Measurements from ENCODE around the gene MRPS34.
"Not testable (repeated sequence)": the region's sequence is repeated elsewhere in the genome, so short reads cannot be mapped to it uniquely, and the experiment has no call there.

Gene MRPS34

GRCh38 chr16:1749152-1750117 is 23.5 kb downstream of the MRPS34 start:
- no peak for DNase-seq (ENCODE audit: low read depth)

DNA sequence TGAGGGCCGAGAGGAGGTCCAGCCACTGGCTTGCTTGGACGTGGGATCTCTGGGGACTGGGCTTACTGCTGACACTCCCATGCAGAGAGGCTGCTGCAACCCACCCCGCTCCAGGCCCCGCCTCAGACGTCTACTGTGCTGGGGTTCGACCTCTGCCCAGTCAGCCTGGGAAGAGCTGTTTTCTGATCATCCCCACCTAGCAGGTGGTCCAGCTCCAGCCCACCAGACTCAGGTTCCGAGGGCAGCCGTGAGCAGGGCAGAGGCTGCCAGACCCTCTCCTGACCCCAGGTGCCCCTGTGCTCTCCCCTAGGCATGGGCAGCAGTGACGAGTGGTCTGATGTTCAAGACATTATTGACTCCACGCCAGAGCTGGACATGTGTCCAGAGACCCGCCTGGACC is 25.0 kb downstream of the MRPS34 start:
- DNase-seq (ENCODE audit: low read depth), result no peak

GRCh38 chr16:1746693-1747195 is 26.2 kb downstream of the MRPS34 start:
- DNase-seq (ENCODE audit: low read depth), result no peak

- DNase-seq (ENCODE audit: low read depth), result no peak
Measured at GRCh38 chr16:1745900-1746692, 26.8 kb downstream of the MRPS34 start.

- no peak for DNase-seq (ENCODE audit: low read depth)
Measured at GRCh38 chr16:1745181-1745899, 27.6 kb downstream of the MRPS34 start.

DNA sequence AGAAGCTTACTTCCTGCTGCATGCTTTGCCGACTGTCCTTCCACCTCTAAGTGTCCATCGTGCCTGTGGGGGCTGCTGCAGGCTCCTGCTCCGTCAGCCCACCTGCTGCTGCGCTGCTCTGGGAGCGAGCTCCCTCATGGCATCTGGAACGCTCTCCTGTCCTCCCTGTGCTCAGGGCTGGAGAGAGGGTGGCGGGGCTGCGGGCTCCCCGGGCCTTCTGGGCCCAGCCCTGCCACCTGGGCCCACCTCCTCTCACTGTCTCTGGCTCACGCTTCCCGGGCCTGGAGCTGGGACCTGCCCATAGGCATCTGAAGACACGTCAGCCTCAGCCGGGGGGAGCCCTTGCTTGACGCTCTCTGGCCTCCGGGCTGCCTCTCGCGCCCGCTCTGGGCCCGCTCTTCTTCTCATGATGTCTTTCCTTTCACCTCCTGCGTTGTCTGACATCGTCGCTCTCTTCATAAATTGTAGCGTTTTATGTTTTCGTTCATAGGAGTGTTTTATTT is 28.5 kb downstream of the MRPS34 start:
- no peak for DNase-seq (ENCODE audit: low read depth)

DNA sequence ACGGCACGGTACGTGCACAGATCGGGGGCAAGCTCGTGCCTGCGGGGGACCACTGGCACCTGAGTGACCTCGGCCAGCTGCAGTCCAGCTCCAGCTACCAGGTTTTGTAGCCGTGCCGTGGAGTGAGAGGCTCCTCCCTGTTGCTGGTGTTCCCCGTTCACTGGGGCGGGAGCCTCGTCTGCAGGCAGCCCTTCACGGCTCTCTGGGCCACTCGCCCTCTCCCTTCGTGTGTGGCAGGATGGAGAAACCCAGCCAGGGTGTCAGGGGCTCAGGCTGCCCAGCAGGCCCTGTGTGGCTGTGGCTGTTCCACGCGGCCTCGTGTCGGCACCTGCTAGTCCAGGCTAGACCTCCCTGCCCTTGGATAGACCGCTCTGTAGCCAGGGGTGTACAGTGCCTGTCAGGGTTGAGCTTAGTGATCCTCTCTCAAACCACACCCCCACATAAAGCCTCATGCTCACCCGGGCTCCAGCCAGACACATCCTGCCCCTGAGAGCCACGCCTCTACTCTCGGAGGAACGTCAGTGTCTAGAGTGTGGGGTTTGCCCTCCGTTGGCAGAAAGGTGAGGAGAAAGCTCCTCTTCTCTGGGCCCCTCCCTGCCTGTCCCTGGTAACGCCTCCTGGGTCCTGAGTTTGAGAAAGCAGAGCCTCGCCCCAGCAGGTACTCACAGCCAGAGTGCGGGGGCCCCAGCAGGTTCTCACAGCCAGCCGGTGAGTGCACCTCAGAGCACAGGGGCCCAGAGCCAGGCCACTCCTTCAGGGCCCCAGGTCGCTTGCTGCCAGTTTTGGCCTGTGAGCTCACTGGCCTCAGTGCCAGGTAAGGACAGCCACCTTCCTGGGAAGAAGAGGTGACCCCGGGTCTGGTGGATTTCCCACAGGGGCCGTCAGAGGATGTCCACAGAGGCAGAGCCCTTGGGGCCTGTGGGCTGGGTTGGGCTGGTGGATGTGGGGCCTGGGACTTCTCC is 29.3 kb downstream of the MRPS34 start:
- no peak for DNase-seq (ENCODE audit: low read depth)

GRCh38 chr16:1741553-1742165 is 31.3 kb downstream of the MRPS34 start:
- DNase-seq (ENCODE audit: low read depth), result no peak

DNA sequence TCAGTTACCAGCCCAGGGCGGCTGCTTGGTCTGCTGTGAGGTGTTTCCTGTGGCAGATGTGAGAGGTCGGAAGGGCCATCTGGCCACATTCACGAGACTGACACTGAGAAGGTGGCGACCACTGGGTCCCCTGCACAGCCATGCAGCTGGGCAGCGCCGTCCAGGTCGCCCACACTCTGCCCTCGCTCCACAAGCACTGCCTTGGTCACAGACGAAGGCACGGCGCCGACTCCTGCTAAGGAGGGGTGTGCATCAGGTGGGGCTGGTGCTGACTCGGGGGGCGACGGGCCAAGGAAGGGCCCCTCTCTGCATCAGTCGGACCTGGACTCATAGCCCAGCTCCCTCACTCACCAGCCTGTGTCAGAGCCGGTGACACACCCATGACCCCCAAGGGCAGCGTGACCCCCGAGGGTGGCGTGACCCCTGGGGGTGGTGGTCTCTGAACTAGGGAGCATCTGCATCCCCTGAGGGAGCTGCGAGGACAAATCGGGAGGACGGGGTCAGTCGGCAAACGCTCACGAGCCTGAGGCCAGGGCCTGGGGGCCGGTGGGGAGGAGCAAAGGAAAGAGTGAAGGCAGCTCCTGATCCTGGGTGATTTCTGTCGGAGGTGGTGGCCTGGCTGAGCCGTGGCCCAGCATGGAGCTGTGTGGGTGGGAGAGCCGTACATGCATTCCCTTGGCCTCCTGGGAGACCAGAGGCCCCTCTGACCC is 32.0 kb downstream of the MRPS34 start:
- no peak for DNase-seq (ENCODE audit: low read depth)

DNA sequence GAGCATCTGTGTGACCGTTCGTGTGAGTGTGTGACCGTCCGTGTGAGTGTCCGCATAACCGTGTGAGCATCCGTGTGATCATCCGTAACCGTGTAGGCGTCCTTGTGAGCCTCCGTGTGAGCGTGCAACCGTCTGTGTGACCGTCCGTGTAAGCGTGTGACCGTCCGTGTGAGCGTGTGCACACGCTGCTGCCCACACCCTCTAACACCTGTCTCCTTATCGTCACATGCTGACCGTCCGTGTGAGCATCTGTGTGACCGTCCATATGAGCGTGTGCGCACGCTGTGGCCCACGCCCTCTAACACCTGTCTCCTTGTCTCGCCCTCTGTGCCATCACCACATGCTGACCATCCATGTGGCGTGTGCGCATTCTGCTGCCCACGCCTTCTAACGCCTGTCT is 32.7 kb downstream of the MRPS34 start:
- DNase-seq (ENCODE audit: low read depth), result no peak

DNA sequence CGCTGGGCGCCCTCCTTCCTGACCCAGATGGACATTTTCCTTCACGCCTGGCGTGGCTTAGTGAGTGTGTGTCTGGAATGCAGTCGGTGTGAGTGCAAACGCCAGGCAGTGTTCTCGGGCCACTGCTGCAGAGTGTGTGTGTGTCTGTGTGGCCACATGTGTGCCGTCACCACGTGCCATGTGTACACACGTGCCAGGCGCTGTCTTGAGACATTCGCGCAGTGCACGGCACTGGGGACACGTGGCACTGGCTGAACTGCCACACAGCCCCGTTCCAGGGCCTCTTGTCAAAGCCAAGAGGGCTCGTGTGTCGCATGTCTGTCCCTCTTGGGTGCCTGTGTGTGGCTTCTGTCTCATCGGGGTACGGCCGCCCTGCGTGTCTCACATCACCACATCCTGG is 38.1 kb downstream of the MRPS34 start:
- no peak for DNase-seq (ENCODE audit: low read depth)

DNA sequence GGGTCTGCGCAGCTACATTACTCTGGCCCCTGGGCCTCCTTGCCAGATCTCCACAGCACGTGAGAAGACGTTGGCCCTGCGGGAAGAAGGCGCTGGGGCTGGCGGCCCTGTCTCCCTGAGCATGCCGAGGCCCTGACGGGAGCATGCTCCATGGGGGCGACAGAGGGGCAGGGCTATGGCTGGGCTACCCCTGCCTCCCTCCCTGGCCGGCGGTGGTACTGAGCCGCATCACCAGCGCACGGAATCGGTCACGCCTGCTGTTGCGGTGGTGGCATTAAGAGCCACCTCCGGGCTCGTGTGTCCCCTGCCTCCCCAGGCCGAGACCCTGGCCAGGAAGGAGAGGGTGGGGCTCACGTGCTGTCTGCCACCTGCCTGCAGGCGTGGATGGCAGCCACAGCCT is 38.8 kb downstream of the MRPS34 start:
- DNase-seq (ENCODE audit: low read depth), result no peak

GRCh38 chr16:1732551-1732987 is 40.4 kb downstream of the MRPS34 start:
- not testable (repeated sequence) for DNase-seq (ENCODE audit: low read depth)

DNA sequence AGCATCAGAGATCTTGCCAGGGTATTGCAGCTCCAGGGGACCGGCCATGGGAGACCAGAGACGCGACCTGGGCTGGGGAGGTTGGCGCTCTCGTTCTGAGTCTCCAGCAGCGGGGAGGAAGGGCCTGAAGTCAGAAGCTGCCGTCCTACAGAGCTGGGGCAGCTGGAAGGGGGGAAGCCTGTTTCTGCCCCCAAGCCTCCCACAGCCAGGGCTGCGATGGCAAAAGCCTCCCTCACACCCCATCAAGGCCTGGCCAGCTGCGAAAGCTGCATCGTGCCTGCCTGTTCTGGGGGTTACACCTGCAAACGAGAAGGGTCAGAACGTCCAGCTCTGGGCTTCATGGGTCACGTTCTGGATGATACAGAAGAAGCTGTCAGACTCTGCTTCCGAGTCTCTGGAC is 40.9 kb downstream of the MRPS34 start:
- DNase-seq (ENCODE audit: low read depth), result no peak

DNA sequence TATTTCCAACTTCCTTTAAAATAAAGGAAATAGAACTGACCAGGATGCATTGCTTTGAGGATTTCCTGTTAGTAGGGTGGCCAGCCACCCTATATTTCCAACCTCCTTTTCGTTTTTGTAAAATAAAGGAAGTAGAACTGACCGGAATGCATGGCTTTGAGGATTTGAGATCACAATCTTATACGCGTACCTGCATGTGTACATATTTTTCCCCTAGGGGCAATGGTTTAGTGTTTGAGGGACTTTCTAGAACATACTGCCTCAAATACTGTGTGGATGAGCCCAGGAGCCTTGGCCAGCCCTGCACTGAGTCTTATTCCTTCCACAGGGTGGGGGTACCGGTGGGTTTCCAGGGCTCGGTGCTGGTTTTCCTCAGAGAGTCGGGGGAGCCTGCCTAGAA is 41.3 kb downstream of the MRPS34 start:
- DNase-seq (ENCODE audit: low read depth), result no peak

DNA sequence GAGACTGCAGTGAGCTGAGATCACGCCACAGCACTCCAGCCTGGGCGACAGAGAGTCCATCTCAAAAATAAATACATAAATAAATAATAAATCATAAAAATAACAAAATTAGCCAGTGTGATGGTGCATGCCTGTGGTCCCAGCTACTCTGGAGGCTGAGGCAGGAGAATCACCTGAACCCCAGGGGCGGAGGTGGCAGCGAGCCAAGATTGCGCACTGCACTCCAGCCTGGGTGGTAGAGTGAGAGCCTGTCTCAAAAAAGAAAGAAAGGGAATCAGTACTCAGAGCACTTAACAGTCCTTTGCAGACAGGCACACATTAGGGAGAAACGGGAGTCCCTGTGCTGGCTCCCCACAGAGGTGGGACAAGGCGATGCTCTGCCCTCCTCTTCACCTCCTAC is 41.9 kb downstream of the MRPS34 start:
- DNase-seq (ENCODE audit: low read depth), result no peak

- DNase-seq (ENCODE audit: low read depth), result no peak
Measured at GRCh38 chr16:1729445-1729844, 43.5 kb downstream of the MRPS34 start.

- DNase-seq (ENCODE audit: low read depth), result no peak
Measured at GRCh38 chr16:1729026-1729425, 43.9 kb downstream of the MRPS34 start.
